PFSK-1 (cell line): ENCODE results near the gene RNH1.

Experiments
- FOXP2 ChIP-seq: optimal IDR thresholded peaks from 2 replicates; pipeline ENCODE3; 2011; ENCODE audit warnings: borderline replicate concordance, control low read depth, inconsistent platforms; ENCODE audit not compliant: insufficient read depth; ENCODE audit errors: extremely low read length, extremely low read depth
- POLR2AphosphoS5 ChIP-seq: IDR thresholded peaks from 2 replicates; pipeline ENCODE4 v1.6.1; 2012; ENCODE audit warnings: low read depth, mild to moderate bottlenecking, control low read depth, low read length, moderate library complexity
- REST ChIP-seq, 2 experiments: IDR thresholded peaks; 2 replicates each; pipeline versions ENCODE4 v1.6.1 to v1.8.0; 2011 to 2012; ENCODE audit warnings: low read depth in 2 of 2, low read length in 2 of 2, control low read depth in 1 of 2, inconsistent platforms in 1 of 2, mild to moderate bottlenecking in 1 of 2, moderate library complexity in 1 of 2; ENCODE audit not compliant: insufficient read depth in 1 of 2
- SIN3A ChIP-seq: IDR thresholded peaks from 2 replicates; pipeline ENCODE4 v1.6.1; 2012; ENCODE audit warnings: mild to moderate bottlenecking, low read length, moderate library complexity, borderline replicate concordance; ENCODE audit not compliant: insufficient read depth
- TAF1 ChIP-seq: IDR thresholded peaks from 2 replicates; pipeline ENCODE4 v1.6.1; 2012; ENCODE audit warnings: low read length, control low read depth, borderline replicate concordance; ENCODE audit not compliant: insufficient read depth

The RNH1 gene

GRCh38 chr11:492427-493226, 14.4 kb downstream of the RNH1 start:
- no peak for TF ChIP-seq FOXP2
- TF ChIP-seq TAF1: no peak
- TF ChIP-seq POLR2AphosphoS5: no peak
- no peak for TF ChIP-seq SIN3A
- TF ChIP-seq REST (IDR thresholded peaks at IDR 0.05; ENCODE audit: insufficient read depth in 1 of 2, low read depth in 2 of 2, low read length in 2 of 2): no peak

GRCh38 chr11:491358-491757, 15.7 kb downstream of the RNH1 start:
- TF ChIP-seq REST (IDR thresholded peaks at IDR 0.05; ENCODE audit: insufficient read depth in 1 of 2, low read depth in 2 of 2, low read length in 2 of 2): no peak
- no peak for TF ChIP-seq SIN3A
- TF ChIP-seq FOXP2: no peak
- no peak for TF ChIP-seq TAF1
- no peak for TF ChIP-seq POLR2AphosphoS5

GRCh38 chr11:490930-491260, 16.1 kb downstream of the RNH1 start:
- no peak for TF ChIP-seq FOXP2
- TF ChIP-seq POLR2AphosphoS5: no peak

- TF ChIP-seq SIN3A: no peak
- TF ChIP-seq REST (IDR thresholded peaks at IDR 0.05; ENCODE audit: insufficient read depth in 1 of 2, low read depth in 2 of 2, low read length in 2 of 2): no peak
- TF ChIP-seq POLR2AphosphoS5: no peak
- no peak for TF ChIP-seq FOXP2
- TF ChIP-seq TAF1: no peak
Measured at GRCh38 chr11:490186-490929, 16.7 kb downstream of the RNH1 start.

- TF ChIP-seq FOXP2 (no peak), SIN3A (no peak), TAF1 (no peak), REST (IDR thresholded peaks at IDR 0.05; ENCODE audit: insufficient read depth in 1 of 2, low read depth in 2 of 2, low read length in 2 of 2) (no peak), POLR2AphosphoS5 (no peak)
Measured at GRCh38 chr11:489610-490185, 17.3 kb downstream of the RNH1 start.
